H9 (cell line): ENCODE results near the gene CXCL14. TPM values are rescaled to one million over a fixed set of nuclear protein-coding genes. Genes with fewer than 3 reads are reported as not detected.

ENCODE experiments used
- DNase-seq: peaks from one replicate; pipeline ENCODE4 v3.0.0-alpha.2; 2017
- H2AFZ ChIP-seq: one replicate; pipeline ENCODE4 v1.6.1; 2013; ENCODE audit warnings: mild to moderate bottlenecking, low read length, control low read depth, moderate library complexity
- H2AK5ac ChIP-seq: 2 replicates; pipeline ENCODE4 v1.6.1; 2013; ENCODE audit warnings: low read length, control low read depth, mixed read lengths; ENCODE audit not compliant: insufficient read length
- H2BK120ac ChIP-seq: one replicate; pipeline ENCODE4 v1.6.1; 2013; ENCODE audit warnings: low read depth, mild to moderate bottlenecking, low read length, control low read depth, inconsistent platforms; ENCODE audit not compliant: poor library complexity, severe bottlenecking
- H2BK12ac ChIP-seq: 2 replicates; pipeline ENCODE4 v1.6.1; 2013; ENCODE audit warnings: low read length, control low read depth, mixed read lengths, low read depth; ENCODE audit not compliant: insufficient read length
- H2BK15ac ChIP-seq: 2 replicates; pipeline ENCODE4 v1.6.1; 2013; ENCODE audit warnings: low read depth, low read length, control low read depth
- H2BK20ac ChIP-seq: one replicate; pipeline ENCODE4 v1.6.1; 2013; ENCODE audit warnings: low read depth, mild to moderate bottlenecking, low read length, control low read depth, inconsistent platforms; ENCODE audit not compliant: poor library complexity, severe bottlenecking
- H2BK5ac ChIP-seq: 2 replicates; pipeline ENCODE4 v1.6.1; 2013; ENCODE audit warnings: low read length, control low read depth, mixed read lengths; ENCODE audit not compliant: insufficient read length
- H3K14ac ChIP-seq: 2 replicates; pipeline ENCODE4 v1.6.1; 2013; ENCODE audit warnings: low read length, control low read depth; ENCODE audit not compliant: insufficient read depth
- H3K18ac ChIP-seq: 2 replicates; pipeline ENCODE4 v1.6.1; 2013; ENCODE audit warnings: low read depth, mild to moderate bottlenecking, mixed read lengths, low read length, control low read depth; ENCODE audit not compliant: insufficient read length
- H3K23ac ChIP-seq: 2 replicates; pipeline ENCODE4 v1.6.1; 2013; ENCODE audit warnings: low read length, control low read depth, mixed read lengths, low read depth; ENCODE audit not compliant: insufficient read length
- H3K23me2 ChIP-seq: 2 replicates; pipeline ENCODE4 v1.6.1; 2013; ENCODE audit warnings: low read depth, mild to moderate bottlenecking, mixed read lengths, low read length, control low read depth; ENCODE audit not compliant: insufficient read length, poor library complexity, severe bottlenecking
- H3K27ac ChIP-seq: 2 replicates; pipeline ENCODE4 v1.5.1; 2013; ENCODE audit warnings: low read length, control low read depth, mixed read lengths, low read depth; ENCODE audit not compliant: insufficient read length
- H3K27me3 ChIP-seq: 2 replicates; pipeline ENCODE4 v1.6.1; 2013; ENCODE audit warnings: low read length, control low read depth, inconsistent platforms; ENCODE audit not compliant: insufficient read depth
- H3K4ac ChIP-seq: 2 replicates; pipeline ENCODE4 v1.6.1; 2013; ENCODE audit warnings: low read depth, mild to moderate bottlenecking, control low read depth, inconsistent platforms, low read length, moderate library complexity
- H3K4me1 ChIP-seq: 2 replicates; pipeline ENCODE4 v1.6.1; 2013; ENCODE audit warnings: low read length, control low read depth, inconsistent platforms; ENCODE audit not compliant: insufficient read depth
- H3K4me2 ChIP-seq: 2 replicates; pipeline ENCODE4 v1.6.1; 2013; ENCODE audit warnings: low read length, control low read depth, mixed read lengths; ENCODE audit not compliant: insufficient read length, insufficient read depth
- H3K56ac ChIP-seq: 2 replicates; pipeline ENCODE4 v1.6.1; 2013; ENCODE audit warnings: low read depth, mild to moderate bottlenecking, mixed read lengths, low read length, control low read depth; ENCODE audit not compliant: insufficient read length
- H3K79me1 ChIP-seq: 2 replicates; pipeline ENCODE4 v1.6.1; 2013; ENCODE audit warnings: low read depth, mild to moderate bottlenecking, moderate library complexity, low read length, control low read depth, inconsistent platforms; ENCODE audit not compliant: insufficient read depth, poor library complexity, severe bottlenecking
- H3K79me2 ChIP-seq: 2 replicates; pipeline ENCODE4 v1.6.1; 2013; ENCODE audit warnings: low read length, control low read depth, inconsistent platforms; ENCODE audit not compliant: insufficient read depth
- H3K9ac ChIP-seq: 2 replicates; pipeline ENCODE4 v1.6.1; 2013; ENCODE audit warnings: low read length, control low read depth, mixed read lengths; ENCODE audit not compliant: insufficient read length; ENCODE audit errors: extremely low read depth
- H3K9me3 ChIP-seq: one replicate; pipeline ENCODE4 v1.6.1; 2013; ENCODE audit warnings: low read depth, low read length, inconsistent platforms; ENCODE audit not compliant: control insufficient read depth
- H3T11ph ChIP-seq: one replicate; pipeline ENCODE4 v1.6.1; 2013; ENCODE audit warnings: mild to moderate bottlenecking, low read length, control low read depth, inconsistent platforms
- H4K20me1 ChIP-seq: one replicate; pipeline ENCODE4 v1.6.1; 2013; ENCODE audit not compliant: control insufficient read depth, insufficient read length, insufficient read depth
- H4K5ac ChIP-seq: 2 replicates; pipeline ENCODE4 v1.6.1; 2013; ENCODE audit warnings: low read depth, mild to moderate bottlenecking, mixed read lengths, low read length, control low read depth; ENCODE audit not compliant: insufficient read length
- H4K8ac ChIP-seq: replicated peaks from 2 replicates; pipeline ENCODE4 v1.6.1; 2013; ENCODE audit warnings: low read length, control low read depth, mixed read lengths, low read depth; ENCODE audit not compliant: insufficient read length
- H4K91ac ChIP-seq: 2 replicates; pipeline ENCODE4 v1.6.1; 2013; ENCODE audit warnings: low read depth, mild to moderate bottlenecking, moderate library complexity, mixed read lengths, low read length, control low read depth; ENCODE audit not compliant: insufficient read length
- H3K27ac Mint-ChIP-seq, 3 experiments: 2 replicates in 2 of 3; 3 replicates in 1 of 3; pipeline ENCODE4 v1.8.0; 2020 to 2021; ENCODE audit warnings: mixed read lengths in 3 of 3, mild to moderate bottlenecking in 1 of 3, moderate library complexity in 1 of 3
- H3K27me3 Mint-ChIP-seq: 2 replicates; pipeline ENCODE4 v1.8.0; 2021; ENCODE audit warnings: low read depth, mild to moderate bottlenecking, moderate library complexity, mixed read lengths
- H3K36me3 Mint-ChIP-seq, 3 experiments: 2 replicates in 2 of 3; 3 replicates in 1 of 3; pipeline ENCODE4 v1.8.0; 2020 to 2021; ENCODE audit warnings: low read depth in 3 of 3, mixed read lengths in 3 of 3; ENCODE audit not compliant: insufficient read depth in 1 of 3
- H3K4me1 Mint-ChIP-seq, 2 experiments: 2 replicates each; pipeline ENCODE4 v1.8.0; 2020; ENCODE audit warnings: mixed read lengths in 2 of 2
- H3K4me3 Mint-ChIP-seq, 2 experiments: 2 replicates in 1 of 2; 3 replicates in 1 of 2; pipeline ENCODE4 v1.8.0; 2020 to 2021; ENCODE audit warnings: mild to moderate bottlenecking in 2 of 2, mixed read lengths in 2 of 2, moderate library complexity in 1 of 2
- H3K9me3 Mint-ChIP-seq, 2 experiments: 2 replicates in 1 of 2; 3 replicates in 1 of 2; pipeline ENCODE4 v1.8.0; 2020; ENCODE audit warnings: mild to moderate bottlenecking in 2 of 2, mixed read lengths in 2 of 2, moderate library complexity in 1 of 2
- WGBS: extraction: QIAGEN DNeasy Blood & Tissue Kit; methylation state at CpG from one replicate; pipeline ENCODE4 v1.1.7; 2013; ENCODE audit warnings: missing lambda C conversion rate, low lambda C conversion rate, mixed read lengths; ENCODE audit not compliant: insufficient read length; ENCODE audit errors: extremely low coverage; 5-methylcytosine and 5-hydroxymethylcytosine counted together
- total RNA-seq: library from RNA; stranded (reverse); gene quantifications from 2 replicates; pipeline ENCODE4 v1.2.1, GENCODE V29; 2021
- TF ChIP-seq, protein P1 (sequence below): fragments of 200-600 bp; sonication (generic); conservative IDR thresholded peaks from 3 replicates; pipeline ENCODE4 v1.8.0; 2021; ENCODE audit warnings: antibody characterized with exemption, mild to moderate bottlenecking

Gene CXCL14
- total RNA-seq, 1 experiment from 2014 or later = 1.1 TPM

DNA sequence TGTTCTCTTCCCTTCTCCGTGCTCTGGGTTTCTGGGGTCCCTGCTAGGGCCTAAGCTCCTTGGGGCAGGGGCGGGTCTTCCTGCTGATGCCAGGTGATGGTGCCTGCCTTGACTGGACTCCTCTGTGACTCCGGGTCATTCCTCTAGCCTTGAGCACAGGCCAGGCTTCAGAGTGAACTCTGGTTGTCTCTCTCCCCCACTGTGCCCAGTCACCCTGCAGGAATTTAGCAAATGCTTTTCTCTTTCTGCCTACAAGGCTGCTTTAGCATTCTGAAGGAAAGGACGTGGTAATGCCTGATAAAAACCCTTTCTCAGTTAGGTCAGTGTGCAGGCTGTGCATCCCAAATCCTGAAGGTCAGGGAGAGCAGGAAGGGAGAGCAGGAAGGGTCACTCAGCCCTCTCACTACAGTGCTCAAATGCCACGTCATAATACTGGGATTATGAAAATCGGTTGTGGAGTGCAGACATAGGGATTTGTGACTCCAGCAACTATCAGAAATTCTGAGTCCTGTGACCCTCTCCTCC is 2.7 kb downstream of the CXCL14 start:
- Histone ChIP-seq H3K56ac (no peak overlapping the region), H4K8ac (no peak overlapping the region), H3K4ac (no peak overlapping the region), H2BK12ac (no peak overlapping the region), H2BK120ac (no peak overlapping the region), H3K9ac (no peak overlapping the region), H2BK15ac (no peak overlapping the region), H3K27ac (no peak overlapping the region), H3K4me1 (peaks cover 16% of the 10 kb centered on the region; the same call in 1 of the 2 replicates), H3K23ac (no peak overlapping the region), H4K5ac (no peak overlapping the region), H4K20me1 (no peaks in the 10 kb centered on the region), H3K14ac (no peak overlapping the region), H3K4me2 (no peak overlapping the region), H3K79me1 (no peaks in the 10 kb centered on the region), H3T11ph (no peak overlapping the region), H3K23me2 (peaks cover 6% of the 10 kb centered on the region), H2AFZ (no peak overlapping the region), H2BK5ac (no peak overlapping the region), H3K79me2 (no peaks in the 10 kb centered on the region), H3K18ac (no peak overlapping the region), H2AK5ac (no peak overlapping the region), H2BK20ac (no peak overlapping the region), H4K91ac (no peak overlapping the region), H3K9me3 (no peaks in the 10 kb centered on the region), H3K27me3 (peaks cover 27% of the 10 kb centered on the region; the same call in 1 of the 2 replicates)
- DNase-seq = peak; percentile 54
- no peak overlapping the region for H3K4me3 Mint-ChIP-seq
- no peaks in the 10 kb centered on the region; a peak in 1 of 5 replicates for H3K9me3 Mint-ChIP-seq
- H3K27ac Mint-ChIP-seq = peak overlapping the region in 1 of 3 experiments; percentile 5; a peak in 2 of 7 replicates
- TF ChIP-seq, protein P1, sequence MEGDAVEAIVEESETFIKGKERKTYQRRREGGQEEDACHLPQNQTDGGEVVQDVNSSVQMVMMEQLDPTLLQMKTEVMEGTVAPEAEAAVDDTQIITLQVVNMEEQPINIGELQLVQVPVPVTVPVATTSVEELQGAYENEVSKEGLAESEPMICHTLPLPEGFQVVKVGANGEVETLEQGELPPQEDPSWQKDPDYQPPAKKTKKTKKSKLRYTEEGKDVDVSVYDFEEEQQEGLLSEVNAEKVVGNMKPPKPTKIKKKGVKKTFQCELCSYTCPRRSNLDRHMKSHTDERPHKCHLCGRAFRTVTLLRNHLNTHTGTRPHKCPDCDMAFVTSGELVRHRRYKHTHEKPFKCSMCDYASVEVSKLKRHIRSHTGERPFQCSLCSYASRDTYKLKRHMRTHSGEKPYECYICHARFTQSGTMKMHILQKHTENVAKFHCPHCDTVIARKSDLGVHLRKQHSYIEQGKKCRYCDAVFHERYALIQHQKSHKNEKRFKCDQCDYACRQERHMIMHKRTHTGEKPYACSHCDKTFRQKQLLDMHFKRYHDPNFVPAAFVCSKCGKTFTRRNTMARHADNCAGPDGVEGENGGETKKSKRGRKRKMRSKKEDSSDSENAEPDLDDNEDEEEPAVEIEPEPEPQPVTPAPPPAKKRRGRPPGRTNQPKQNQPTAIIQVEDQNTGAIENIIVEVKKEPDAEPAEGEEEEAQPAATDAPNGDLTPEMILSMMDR = no peak
- H3K36me3 Mint-ChIP-seq = no peaks in the 10 kb centered on the region
- no CpG with 5 or more reads among the region's 6 CpGs for WGBS
- H3K4me1 Mint-ChIP-seq = peaks cover 34 to 43% of the 10 kb centered on the region in 2 experiments
- H3K27me3 Mint-ChIP-seq = peaks cover 69% of the 10 kb centered on the region
